ENCODE results near the gene SLC6A4.
"Not testable (repeated sequence)": the region's sequence is repeated elsewhere in the genome, so short reads cannot be mapped to it uniquely, and the experiment has no call there.

The SLC6A4 gene

DNA sequence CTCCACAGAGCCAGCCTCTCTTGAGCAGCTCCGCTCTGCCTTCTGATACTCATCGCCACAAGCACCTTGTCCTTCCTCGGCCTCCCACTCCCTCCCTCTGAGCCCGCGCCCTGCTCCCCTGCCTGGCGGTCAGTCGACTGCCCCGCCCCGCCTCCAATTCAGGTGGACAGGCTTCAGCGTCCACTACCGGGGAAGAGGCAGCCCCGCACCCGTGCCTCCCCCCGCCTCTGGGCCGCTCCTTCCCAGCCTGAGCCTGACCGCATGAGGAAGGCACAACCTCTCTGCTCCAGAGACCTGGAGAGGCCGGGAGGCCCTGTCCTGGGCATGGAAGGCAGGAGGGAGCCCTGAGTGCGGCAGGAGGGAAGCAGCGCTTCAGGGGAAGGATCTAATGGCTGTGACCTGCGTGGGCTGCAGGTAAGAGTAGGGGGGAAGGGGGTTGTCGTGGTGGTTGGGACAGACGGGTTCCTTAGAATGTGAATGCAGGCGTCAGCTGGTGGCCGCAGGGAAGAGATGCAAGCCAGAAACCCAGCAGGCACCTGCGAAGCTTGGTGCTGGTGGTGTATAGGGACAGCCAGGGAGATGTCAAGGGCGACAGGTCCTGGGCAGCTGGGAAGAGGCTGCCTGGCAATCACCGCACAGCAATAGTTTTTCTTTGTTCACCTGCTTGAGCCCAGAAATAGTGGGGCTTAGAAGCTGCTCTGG is 3.0 kb upstream of the SLC6A4 start:
- DNase-seq (ENCODE audit: low read depth), result no peak

DNA sequence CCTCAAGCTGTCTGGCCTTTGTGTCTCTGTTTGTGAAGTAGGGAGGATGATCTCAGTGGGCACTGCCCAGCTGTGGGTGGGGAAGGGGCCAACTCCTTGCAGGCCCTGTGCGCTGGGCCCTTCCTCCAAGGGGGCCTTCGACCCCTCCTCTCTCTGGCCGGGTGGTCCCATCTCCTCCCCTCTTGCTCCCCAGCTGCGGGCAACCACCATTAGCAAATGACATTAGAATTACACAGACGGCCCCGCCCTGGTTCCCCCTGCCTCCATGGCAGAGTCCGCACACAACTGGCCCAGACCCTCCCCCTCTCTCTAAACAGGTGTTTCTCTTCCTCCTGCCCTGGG is 2.5 kb upstream of the SLC6A4 start:
- no peak for DNase-seq (ENCODE audit: low read depth)

DNA sequence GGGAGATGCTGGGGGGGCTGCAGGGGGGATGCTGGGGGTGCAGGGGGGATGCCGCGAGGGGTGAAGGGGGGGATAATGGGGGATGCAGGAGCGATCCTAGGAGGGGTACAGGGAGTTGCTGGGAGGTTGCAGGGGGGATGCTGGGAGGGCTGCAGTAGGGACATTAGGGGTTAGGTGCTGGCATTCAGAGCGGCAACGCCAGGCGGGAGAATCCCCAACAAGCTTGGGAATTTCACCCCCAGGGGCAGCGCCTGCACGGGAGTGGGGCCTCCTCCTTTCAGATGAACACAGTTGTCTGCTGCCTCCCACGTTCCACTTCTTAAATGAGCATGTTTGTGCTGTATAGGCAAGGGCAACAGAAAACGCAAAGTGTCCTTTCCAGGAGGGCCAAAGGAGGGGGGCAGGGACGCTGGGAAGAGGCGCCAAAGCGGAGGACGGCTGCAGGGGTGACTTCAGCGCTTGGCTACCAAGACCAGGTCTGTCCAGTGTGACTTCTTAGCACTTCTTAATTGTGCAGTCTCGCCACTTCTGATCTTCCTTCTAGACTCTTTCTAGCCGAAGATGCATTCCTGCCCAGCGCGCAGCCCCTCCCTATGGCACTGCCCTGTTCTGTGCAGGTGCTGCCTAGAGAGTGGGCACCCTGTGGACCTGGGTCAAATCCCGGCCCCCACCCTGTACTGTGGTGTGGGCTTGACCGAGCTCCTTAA is 2.0 kb upstream of the SLC6A4 start:
- DNase-seq (ENCODE audit: low read depth), result no peak

DNA sequence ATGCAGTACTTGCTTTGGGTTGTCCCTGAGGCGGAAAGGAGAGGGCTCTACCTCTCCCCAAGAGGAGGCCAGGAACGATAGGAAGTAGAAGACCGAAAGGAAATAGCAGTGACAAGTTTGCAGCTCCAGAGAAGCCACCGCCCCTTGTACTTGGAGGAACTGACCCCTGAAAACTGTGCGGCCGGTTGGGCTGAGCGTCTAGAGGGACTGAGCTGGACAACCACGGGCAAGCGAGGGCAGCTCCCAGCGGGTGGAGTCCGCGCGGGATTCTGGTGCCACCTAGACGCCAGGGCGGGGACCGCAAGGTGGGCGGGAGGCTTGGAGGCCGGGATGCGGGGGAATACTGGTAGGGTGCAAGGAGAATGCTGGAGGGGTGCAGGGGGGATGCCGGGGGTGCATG is 1.3 kb upstream of the SLC6A4 start:
- no peak for DNase-seq (ENCODE audit: low read depth)

DNA sequence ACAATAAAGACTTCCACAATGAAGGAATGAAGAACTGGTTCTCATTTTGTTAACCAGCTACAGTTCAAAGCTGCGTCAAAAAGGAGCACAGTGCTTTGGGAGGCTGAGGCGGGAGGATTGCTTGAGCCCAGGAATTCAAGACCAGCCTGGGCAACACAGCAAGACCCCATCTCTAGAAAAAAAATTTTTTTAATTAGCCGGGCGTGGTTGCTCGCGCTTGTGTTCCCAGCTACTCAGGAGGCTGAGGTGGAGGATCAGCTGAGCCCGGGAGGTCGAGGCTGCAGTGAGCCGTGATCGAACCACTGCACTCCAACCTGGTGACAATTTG is 764 bp upstream of the SLC6A4 start:
- no peak for DNase-seq (ENCODE audit: low read depth)

DNA sequence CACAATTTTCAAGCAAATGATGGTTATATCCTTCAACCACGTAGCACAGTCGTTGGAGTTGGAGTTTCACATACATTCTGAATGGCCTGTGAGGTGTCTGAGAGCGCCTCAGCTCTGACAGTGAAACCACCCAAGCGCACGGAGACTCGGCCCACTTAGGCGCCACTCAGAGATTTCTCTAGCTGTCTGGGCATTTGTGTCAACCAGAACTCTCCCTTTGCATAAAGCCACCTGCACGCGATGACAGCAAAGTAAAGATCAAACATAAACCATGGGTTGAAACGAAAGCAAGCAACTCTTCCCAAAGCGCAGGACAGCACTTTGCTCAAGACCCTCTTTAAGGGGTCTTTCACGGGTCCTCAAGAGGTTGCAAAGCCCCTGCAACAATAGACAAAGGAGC is 533 bp downstream of the SLC6A4 start:
- no peak for DNase-seq (ENCODE audit: low read depth)

DNA sequence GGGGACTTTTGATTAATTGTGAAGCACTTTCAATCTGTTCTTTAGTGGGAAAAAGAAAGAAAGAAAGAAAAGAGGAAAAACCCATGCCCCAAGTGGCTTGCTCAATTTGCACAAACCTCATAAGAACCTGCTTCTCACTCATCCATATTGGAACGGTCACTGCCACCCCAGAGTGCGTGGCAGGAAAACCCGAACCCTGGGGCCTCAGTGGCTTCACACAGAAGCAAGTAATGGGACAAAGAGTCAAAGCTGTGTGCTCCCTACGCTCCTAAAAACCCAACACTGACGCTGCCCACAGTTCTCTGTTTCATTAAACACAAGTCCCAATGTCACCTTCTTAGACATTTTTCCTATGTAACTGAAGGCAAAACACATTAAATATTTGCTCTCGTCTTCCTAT is 1.2 kb downstream of the SLC6A4 start:
- DNase-seq (ENCODE audit: low read depth), result no peak

DNA sequence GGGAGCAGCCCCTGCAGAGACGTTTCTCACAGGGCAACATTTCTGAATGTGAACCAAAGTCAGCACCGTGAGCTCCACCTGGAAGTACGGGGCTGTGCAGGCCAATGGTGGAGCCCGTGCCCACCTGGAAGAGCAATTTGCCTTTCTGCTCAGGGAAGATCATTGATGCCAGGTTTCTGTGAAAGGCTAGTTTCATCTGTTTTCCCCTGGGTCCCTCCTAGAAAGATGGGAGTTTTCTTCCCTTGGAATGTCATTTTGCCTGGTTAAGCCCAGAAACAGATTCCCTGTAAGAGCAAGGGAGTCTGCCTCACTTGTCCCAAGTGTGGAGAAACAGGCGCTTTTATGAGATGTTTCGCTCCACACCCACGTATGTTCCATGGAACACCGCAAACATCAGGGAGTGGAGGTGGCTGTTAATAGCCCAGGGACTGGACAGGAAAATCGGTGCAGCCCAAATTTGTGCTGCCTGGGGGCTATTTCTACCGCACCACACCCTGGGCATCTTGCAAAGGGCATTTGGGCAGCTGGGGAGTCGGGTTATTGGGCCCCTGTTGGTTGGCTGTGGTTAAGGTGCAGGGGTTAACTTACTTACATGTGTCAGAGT is 2.6 kb downstream of the SLC6A4 start:
- no peak for DNase-seq (ENCODE audit: low read depth)

DNA sequence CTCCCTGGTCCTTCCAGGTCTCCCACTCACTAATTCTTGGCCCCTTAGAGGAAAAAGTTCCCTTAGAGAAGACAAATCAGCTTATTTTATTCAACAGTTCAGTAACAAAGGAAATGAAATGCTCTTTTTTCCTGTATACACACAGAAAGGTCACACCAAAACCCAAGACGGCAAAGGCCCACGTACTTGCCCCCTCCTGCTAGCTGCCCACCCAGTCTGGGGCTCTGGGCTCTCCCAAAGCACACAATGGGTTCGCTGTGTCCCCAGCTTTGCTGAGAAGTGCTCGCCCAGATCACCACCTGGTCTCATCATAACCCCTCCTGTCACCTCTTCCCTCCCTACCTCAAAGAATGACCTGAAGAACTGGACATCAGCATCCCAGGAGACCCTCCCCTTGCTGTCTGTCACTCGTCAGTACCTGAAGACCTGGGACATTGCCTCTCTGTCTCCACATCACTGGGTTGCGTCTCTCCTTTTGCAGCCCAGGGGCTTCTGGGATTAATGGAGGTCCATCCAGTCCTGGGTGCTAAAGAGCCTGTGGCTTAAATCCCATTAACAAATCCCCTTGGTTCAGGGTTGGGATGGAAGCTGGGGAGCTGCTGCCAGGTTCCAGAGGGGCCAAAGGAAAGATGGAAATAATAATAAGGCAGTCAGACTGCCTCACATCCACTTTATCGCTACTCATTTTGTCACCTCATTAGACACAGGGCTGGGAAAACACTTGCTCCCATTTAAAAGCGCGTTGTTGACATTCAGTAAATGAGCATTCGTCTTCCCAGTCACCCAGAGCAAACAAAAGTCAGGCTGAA is 3.3 kb downstream of the SLC6A4 start:
- DNase-seq (ENCODE audit: low read depth), result no peak

DNA sequence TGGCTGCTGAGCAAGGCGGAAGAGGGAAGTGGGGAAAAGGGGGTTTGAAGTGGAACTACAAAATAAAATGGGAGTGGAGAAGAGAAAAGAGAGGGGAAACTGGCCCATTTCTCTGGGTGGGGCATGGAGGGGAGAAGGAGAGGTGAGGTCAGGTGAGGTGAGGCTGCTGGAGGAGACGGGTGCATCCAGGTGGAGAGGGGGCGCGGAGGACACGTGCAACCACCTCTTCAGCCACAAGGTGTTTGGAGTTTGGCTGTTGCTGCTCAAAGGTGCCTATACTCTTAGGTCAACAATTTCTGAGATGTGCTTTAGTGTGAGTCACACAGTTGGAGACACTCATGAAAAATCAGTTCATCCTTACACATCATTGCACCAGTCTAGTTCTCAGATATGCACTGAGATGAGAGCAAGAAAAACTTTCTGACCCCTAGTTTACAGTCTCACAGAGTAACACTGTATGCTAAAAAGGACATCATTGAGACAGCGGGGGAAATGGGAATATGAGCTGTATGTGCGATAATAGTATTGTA is 4.8 kb downstream of the SLC6A4 start:
- DNase-seq (ENCODE audit: low read depth), result no peak

DNA sequence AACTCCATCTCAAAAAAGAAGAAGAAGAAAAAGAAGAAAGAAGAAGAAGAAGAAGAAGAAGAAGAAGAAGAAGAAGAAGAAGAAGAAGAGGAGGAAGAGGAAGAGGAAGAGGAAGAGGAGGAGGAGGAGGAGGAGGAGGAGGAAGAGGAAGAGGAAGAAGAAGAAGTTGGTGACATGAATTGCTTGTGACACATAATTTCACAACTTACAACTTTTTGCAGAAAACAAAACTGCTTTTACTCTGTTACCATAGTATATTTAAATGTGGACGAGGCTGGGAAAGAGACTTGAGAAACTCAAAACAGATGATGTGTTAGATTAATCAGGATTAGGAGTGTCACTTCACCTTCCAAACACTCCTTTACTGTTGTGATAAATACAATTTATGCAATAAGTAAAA is 5.5 kb downstream of the SLC6A4 start:
- not testable (repeated sequence) for DNase-seq (ENCODE audit: low read depth)

DNA sequence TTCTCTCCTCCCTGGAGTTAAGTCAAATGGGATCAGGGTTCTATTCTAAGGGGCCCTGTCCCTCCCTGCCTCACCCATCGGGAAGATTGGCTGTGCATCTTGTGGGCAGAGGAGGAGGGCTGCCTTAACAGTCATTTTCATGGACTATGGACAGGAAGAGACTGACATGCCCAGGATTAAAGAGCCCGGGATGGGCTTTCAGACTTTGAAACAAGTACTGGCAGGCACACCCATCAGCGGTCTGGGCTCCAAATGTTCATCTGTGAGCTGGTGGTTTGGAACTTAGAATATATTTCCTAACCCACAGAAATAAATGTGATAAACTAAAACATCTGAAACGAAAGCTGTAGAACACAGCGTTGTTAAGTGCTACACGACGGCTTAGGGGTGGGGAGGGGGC is 6.5 kb downstream of the SLC6A4 start:
- DNase-seq (ENCODE audit: low read depth), result no peak

DNA sequence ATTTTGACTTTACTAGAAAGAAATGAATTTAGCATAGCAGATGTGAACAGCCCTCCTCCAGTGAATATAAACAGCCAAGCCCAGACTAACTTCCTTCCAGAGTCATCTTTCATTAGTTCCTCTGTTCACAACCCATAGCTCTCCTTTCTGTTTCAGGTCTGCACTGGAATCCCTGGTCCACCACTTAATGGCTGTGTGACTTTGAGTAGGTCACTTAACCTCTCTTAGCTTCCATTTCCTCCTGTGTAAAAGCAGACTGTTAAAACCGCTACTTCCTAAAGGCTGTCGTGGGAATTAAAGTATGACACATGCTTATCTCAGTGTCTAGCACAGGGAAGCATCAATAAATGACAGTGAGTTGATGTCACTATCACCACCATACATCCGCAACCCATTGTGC is 7.5 kb downstream of the SLC6A4 start:
- DNase-seq (ENCODE audit: low read depth), result no peak

DNA sequence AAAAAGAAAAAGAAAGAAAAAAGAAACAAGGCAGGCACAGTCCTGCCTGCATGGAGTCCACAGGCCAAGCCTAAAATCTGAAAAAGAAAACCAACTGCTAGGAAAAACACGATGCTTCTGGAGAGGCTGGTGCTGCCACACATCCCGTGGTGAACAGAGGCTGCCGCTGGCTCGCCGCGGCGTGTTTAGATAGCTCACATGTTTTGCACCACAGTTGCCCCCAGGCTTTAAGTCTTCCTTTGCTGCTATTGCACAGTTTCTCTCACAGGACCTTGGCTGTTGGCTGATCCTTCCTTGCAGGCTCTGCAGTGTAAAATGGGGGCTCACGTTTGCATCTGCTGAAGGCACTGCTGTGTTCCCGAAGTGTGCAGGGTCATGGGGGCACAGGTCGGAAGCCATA is 8.6 kb downstream of the SLC6A4 start:
- DNase-seq (ENCODE audit: low read depth), result no peak

DNA sequence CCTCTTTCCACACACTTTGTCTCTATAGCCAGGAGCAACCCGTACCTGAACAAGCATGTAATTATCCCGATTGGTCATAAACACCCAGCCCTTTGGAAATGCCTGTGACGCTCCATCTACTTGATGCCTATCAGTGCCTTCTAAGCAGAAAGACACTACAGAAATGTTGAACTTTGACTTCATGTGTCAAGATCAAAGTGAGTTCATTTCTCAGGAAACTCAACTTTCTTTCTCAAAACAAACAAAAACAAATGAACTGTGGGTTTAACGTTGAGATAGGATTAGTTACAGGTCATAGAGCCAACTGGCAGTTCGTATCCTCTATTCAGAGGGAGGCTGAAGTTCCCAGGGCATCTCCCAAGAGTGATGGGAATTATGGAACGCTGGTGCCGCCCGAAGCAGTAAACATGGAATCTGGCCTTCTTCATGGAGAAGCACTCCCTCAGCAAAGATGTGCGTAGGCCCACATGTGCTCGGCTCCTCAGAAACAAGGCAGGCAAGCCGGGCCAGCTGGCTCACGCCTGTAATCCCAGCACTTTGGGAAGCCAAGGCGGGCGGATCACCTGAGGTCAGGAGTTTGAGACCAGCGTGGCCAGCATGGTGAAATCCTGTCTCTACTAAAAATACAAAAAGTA is 9.5 kb downstream of the SLC6A4 start:
- DNase-seq (ENCODE audit: low read depth), result no peak

DNA sequence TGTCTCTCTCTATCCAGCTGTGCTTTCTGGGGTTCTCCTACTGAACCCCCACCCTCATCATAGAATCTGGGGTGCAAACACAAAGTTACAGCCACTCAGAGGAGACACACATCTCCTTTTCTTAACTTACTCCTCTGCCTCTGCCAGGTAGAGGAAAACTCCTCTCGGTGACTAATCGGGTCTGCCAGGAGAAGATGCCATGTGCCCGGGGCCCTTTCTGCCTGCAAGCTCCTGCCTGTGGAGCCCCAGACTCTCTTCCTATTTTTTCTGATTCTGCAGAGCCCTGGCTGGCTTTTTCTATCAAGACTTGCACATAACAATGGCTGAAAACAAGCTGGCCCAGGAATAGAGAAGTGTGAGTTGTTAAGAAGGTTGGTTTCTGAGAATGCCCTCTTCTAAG is 10.4 kb downstream of the SLC6A4 start:
- DNase-seq (ENCODE audit: low read depth), result no peak

DNA sequence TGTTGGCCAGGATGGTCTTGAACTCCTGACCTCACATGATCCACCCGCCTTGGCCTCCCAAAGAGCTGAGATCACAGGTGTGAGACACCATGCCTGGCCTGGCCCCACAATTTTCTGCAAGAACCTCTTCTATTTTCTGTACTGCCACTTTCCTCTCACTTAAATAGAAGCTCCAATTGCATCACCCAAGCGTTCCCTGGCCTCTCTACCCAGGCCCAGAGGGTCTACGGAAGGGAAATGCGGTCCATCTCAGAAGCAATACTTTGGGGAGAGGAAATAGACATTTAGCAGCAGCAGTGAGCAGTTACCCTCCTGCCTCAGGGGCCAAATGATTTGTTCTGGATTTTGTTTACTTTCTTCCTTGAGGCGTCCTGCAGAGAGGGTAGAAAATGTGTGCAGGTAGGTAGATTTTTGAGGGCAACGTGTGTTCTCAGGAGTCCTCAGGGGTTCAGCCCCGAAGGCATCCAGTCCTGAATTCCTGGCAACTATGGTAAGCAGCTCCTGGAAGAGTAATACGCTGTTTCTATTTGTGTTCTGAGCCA is 11.0 kb downstream of the SLC6A4 start:
- no peak for DNase-seq (ENCODE audit: low read depth)

DNA sequence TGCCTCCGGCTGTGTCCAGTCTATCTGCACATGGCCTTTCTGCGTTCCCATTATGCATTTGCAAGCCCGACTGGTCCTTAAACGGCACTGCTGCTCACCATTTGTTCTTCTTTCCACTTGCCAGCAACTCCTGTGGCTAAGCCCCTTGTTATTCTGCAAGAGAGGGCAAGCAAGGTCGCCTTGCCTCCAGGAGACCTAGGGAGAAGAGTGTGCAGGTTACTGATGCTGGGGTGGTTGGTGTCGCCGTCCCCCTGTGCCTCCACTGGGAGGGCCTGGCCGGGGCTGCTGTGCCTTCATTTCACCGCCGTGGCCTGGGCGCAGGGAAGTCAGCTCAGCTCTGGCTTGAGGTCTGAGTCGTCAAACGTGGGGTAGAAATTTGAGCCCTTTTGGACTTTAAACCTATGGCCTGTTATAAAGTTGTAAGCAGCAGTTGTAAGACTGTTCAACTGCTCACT is 12.7 kb downstream of the SLC6A4 start:
- no peak for DNase-seq (ENCODE audit: low read depth)

DNA sequence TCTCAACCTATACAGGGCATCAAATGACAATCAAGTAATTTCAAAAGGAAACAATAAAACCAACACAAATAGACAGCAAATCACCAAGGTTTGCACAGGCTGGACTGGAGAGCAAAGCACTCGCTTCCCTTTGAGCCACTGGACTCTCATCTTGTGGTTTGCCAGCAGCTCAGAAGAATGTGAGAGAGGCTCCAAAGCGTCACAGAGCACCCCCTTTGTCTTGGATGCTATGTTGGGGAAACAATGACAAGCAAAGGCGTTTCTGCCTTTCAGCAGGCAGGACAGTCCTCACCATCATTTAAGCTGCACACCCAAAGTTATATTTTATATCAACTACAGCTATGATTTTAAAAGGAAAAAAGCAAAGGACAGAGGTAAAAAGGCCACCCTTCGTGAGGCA is 13.2 kb downstream of the SLC6A4 start:
- DNase-seq (ENCODE audit: low read depth), result no peak

DNA sequence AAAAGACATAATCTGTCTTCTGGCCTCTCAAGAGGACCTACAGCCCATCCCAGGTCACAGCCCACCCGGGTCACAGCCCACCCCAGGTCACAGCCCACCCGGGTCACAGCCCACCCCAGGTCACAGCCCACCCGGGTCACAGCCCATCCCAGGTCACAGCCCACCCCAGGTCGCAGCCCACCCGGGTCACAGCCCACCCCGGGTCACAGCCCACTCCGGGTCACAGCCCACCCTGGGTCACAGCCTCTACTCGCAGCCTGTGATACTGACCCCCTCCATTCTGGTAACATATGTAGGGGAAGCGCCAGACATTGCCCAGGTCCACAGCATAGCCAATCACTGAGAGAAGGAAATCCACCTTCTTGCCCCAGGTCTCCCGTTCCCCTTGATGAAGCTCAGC is 14.2 kb downstream of the SLC6A4 start:
- no peak for DNase-seq (ENCODE audit: low read depth)

DNA sequence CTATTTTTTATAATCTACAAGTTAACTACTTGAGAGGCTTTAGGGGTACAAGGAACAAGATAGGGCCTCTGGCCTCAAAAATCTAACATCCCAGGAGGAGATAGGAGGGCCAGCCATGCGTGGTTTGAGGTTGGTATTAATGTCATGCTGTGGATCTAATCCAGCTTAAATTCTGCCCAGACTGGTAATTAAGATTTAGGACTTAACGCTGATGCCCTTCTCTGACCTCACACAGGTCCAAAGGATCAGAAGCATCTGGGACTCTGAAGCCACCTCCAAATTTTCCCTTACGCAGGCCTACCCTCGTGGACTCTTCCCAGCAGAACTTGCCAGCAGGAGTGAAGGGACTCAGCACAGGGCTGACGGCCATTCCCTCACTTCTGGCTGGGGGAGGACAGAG is 15.1 kb downstream of the SLC6A4 start:
- DNase-seq (ENCODE audit: low read depth), result no peak

DNA sequence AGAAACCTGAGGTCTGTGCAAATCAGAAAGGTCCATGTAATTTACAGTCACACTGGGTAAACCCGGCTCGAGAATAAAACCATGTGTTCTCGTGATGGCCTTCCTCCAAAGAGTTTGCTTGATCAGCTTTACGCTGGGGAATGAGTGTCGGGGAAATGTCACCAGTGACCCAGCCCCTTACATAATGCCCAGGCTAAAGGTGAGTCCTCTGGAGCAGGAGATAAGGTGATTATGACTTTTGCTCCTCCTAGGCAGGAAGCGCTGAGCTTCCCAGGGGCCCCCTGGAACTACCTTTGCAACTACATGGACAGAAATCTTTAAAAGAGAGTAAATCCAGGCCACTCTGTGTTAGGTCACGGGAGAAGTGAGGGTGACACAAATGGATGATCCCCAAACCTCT is 15.7 kb downstream of the SLC6A4 start:
- DNase-seq (ENCODE audit: low read depth), result no peak
